SK-N-SH (cell line): ENCODE results near the gene CAMK4. TPM values are rescaled to one million over a fixed set of nuclear protein-coding genes. Genes with fewer than 3 reads are reported as not detected.

Experiments
- CTCF ChIA-PET: fragments of 300-600, 350-600 bp; formaldehyde crosslinking; extraction: SDS; loops from one replicate; lab custom pipeline; 2021; lab: Yijun Ruan, JAX
- POLR2A ChIA-PET: fragments of 350-600 bp; sonication (Branson Sonifier 250); formaldehyde crosslinking; extraction: SDS; loops from one replicate; lab custom pipeline; 2020; ENCODE audit warnings: antibody characterized with exemption, inconsistent platforms; lab: Yijun Ruan, JAX
- DNase-seq: peaks from one replicate; pipeline ENCODE4 v3.0.0; 2012
- H2AFZ ChIP-seq: fragments of 200-600 bp; sonication (generic); 2 replicates; pipeline ENCODE4 v1.8.1; 2016; ENCODE audit warnings: antibody characterized with exemption, mild to moderate bottlenecking, low read depth
- H3F3A ChIP-seq: fragments of 200-600 bp; sonication (generic); replicated peaks from 2 replicates; pipeline ENCODE3; 2016; ENCODE audit warnings: antibody characterized with exemption, mild to moderate bottlenecking; ENCODE audit not compliant: insufficient read depth
- H3K27ac ChIP-seq, 2 experiments: fragments of 200-500 bp in 1 of 2; fragments of 200-600 bp in 1 of 2; sonication (Bioruptor generic) in 1 of 2; sonication (generic), shearing (Covaris generic) in 1 of 2; 2 replicates each; pipeline versions ENCODE4 v1.5.1 to v1.6.1; 2014 to 2016; ENCODE audit warnings: low read depth in 2 of 2, inconsistent platforms in 1 of 2, low read length in 1 of 2, mild to moderate bottlenecking in 1 of 2, mixed read lengths in 1 of 2
- H3K27me3 ChIP-seq: fragments of 200-600 bp; sonication (generic), shearing (Covaris generic); 2 replicates; pipeline ENCODE4 v1.6.1; 2016; ENCODE audit warnings: mixed run types; ENCODE audit not compliant: insufficient read depth
- H3K36me3 ChIP-seq, 2 experiments: fragments of 200-500 bp in 1 of 2; fragments of 200-600 bp in 1 of 2; sonication (Bioruptor generic) in 1 of 2; sonication (generic) in 1 of 2; replicated peaks in 1 of 2; 2 replicates each; pipeline versions ENCODE3 to v1.5.1; 2014 to 2016; ENCODE audit warnings: low read length in 1 of 2, mild to moderate bottlenecking in 1 of 2; ENCODE audit not compliant: insufficient read depth in 2 of 2, control insufficient read depth in 1 of 2
- H3K4me1 ChIP-seq, 2 experiments: fragments of 200-500 bp in 1 of 2; fragments of 200-600 bp in 1 of 2; sonication (Bioruptor generic) in 1 of 2; sonication (generic), shearing (Covaris generic) in 1 of 2; 2 replicates each; pipeline versions ENCODE4 v1.5.1 to v1.6.1; 2014 to 2016; ENCODE audit warnings: low read depth in 1 of 2, low read length in 1 of 2, mixed run types in 1 of 2; ENCODE audit not compliant: insufficient read depth in 2 of 2, control insufficient read depth in 1 of 2
- H3K4me2 ChIP-seq: fragments of 200-600 bp; sonication (generic), shearing (Covaris generic); 2 replicates; pipeline ENCODE4 v1.6.1; 2017; ENCODE audit warnings: mixed run types
- H3K4me3 ChIP-seq, 2 experiments: fragments of 200-500 bp in 1 of 2; fragments of 200-600 bp in 1 of 2; sonication (Bioruptor generic) in 1 of 2; sonication (generic), shearing (Covaris generic) in 1 of 2; 2 replicates each; pipeline versions ENCODE4 v1.5.1 to v1.8.1; 2014 to 2016; ENCODE audit warnings: low read depth in 2 of 2, inconsistent platforms in 1 of 2, low read length in 1 of 2, mild to moderate bottlenecking in 1 of 2, mixed read lengths in 1 of 2, moderate library complexity in 1 of 2
- H3K79me2 ChIP-seq: fragments of 200-600 bp; sonication (generic); 2 replicates; pipeline ENCODE4 v1.8.1; 2017; ENCODE audit warnings: mild to moderate bottlenecking; ENCODE audit not compliant: insufficient read depth
- H3K9ac ChIP-seq: fragments of 200-600 bp; sonication (generic); 2 replicates; pipeline ENCODE4 v1.6.1; 2017; ENCODE audit warnings: mixed run types
- H3K9me2 ChIP-seq: fragments of 200-600 bp; sonication (generic); 2 replicates; pipeline ENCODE4 v1.6.1; 2017; ENCODE audit warnings: mixed run types
- H3K9me3 ChIP-seq: fragments of 200-600 bp; sonication (generic); 2 replicates; pipeline ENCODE4 v1.6.1; 2017; ENCODE audit warnings: mixed run types, mild to moderate bottlenecking, moderate library complexity
- H4K20me1 ChIP-seq: fragments of 200-600 bp; sonication (generic); 2 replicates; pipeline ENCODE4 v1.6.1; 2017; ENCODE audit warnings: mild to moderate bottlenecking, mixed run types; ENCODE audit not compliant: insufficient read depth
- CTCF ChIP-seq: fragments of 200-600 bp; sonication (generic); IDR thresholded peaks from 2 replicates; pipeline ENCODE4 v1.6.1; 2017; ENCODE audit warnings: antibody characterized with exemption, mild to moderate bottlenecking, moderate library complexity
- EP300 ChIP-seq, 2 experiments: IDR thresholded peaks; 2 replicates each; pipeline versions ENCODE4 v1.4.0 to v1.6.1; 2012; ENCODE audit warnings: borderline replicate concordance in 1 of 2, low read depth in 1 of 2, low read length in 1 of 2
- FOSL2 ChIP-seq: IDR thresholded peaks from 2 replicates; pipeline ENCODE4 v1.4.0; 2012; ENCODE audit warnings: low read depth, mild to moderate bottlenecking, moderate library complexity, borderline replicate concordance
- FOXJ3 ChIP-seq: sonication (generic); formaldehyde crosslinking; IDR thresholded peaks from 2 replicates; pipeline ENCODE4 v1.5.1; 2020; ENCODE audit warnings: mild to moderate bottlenecking, missing genetic modification reagents
- GABPA ChIP-seq: IDR thresholded peaks from 2 replicates; pipeline ENCODE4 v1.4.0; 2012; ENCODE audit warnings: low read depth, mild to moderate bottlenecking
- GATA2 ChIP-seq: sonication (generic); formaldehyde crosslinking; IDR thresholded peaks from 2 replicates; pipeline ENCODE4 v1.5.0; 2020; ENCODE audit warnings: mild to moderate bottlenecking, missing genetic modification reagents
- MXI1 ChIP-seq: IDR thresholded peaks from 2 replicates; pipeline ENCODE4 v1.6.1; 2012; ENCODE audit warnings: mild to moderate bottlenecking, low read depth, low read length, improper control_type of control experiment
- NFIC ChIP-seq: IDR thresholded peaks from 2 replicates; pipeline ENCODE4 v1.4.0; 2012; ENCODE audit warnings: borderline replicate concordance
- RXRA ChIP-seq: IDR thresholded peaks from 2 replicates; pipeline ENCODE4 v1.4.0; 2012; ENCODE audit warnings: low read depth, mild to moderate bottlenecking, borderline replicate concordance
- SIN3A ChIP-seq: IDR thresholded peaks from 2 replicates; pipeline ENCODE4 v1.6.1; 2012; ENCODE audit warnings: low read depth, mild to moderate bottlenecking, low read length, moderate library complexity, borderline replicate concordance
- TEAD4 ChIP-seq: IDR thresholded peaks from 2 replicates; pipeline ENCODE4 v1.4.0; 2012; ENCODE audit warnings: mild to moderate bottlenecking, borderline replicate concordance; ENCODE audit not compliant: insufficient read depth
- ZBTB33 ChIP-seq: IDR thresholded peaks from 2 replicates; pipeline ENCODE4 v1.4.0; 2012; ENCODE audit warnings: low read depth, borderline replicate concordance
- WGBS: methylation state at CpG from one replicate; pipeline ENCODE4 v1.1.6; 2017; ENCODE audit warnings: low lambda C conversion rate; 5-methylcytosine and 5-hydroxymethylcytosine counted together
- polyA plus RNA-seq, 3 experiments: library from polyadenylated mRNA; depleted of rRNA; stranded (reverse); fragments of >200 nt; gene quantifications; 2 replicates each; pipeline ENCODE4 v1.2.3, GENCODE V29; 2012
- TF ChIP-seq, protein P1 (sequence below): IDR thresholded peaks from 2 replicates; pipeline ENCODE4; 2012
- TF ChIP-seq, protein P2 (sequence below): fragments of 150-350 bp; IDR thresholded peaks from 2 replicates; pipeline ENCODE4 v1.6.1; 2016; ENCODE audit warnings: mild to moderate bottlenecking, low read depth, low read length
- TF ChIP-seq, protein P3 (sequence below): IDR thresholded peaks from 2 replicates; pipeline ENCODE4 v1.6.1; 2012; ENCODE audit warnings: mild to moderate bottlenecking, low read depth, low read length, moderate library complexity
- TF ChIP-seq, protein P4 (sequence below): IDR thresholded peaks from 2 replicates; pipeline ENCODE4 v1.4.0; 2012; ENCODE audit warnings: low read depth

CAMK4 gene
- polyA plus RNA-seq, 1 of the 3 experiments (the other 2 are of a cell fraction), result 4.1 TPM

- Histone ChIP-seq H3K4me1 (peaks cover 3 to 5% of the 10 kb centered on the region in 2 experiments; a peak in 3 of 4 replicates), H3K36me3 (no peaks in the 10 kb centered on the region), H4K20me1 (no peaks in the 10 kb centered on the region; the same call in 1 of the 2 replicates), H3K4me2 (peak overlapping the region; percentile 83), H3K9me2 (no peaks in the 10 kb centered on the region), H3K4me3 (peak overlapping the region; percentile 92 to 98), H3F3A (peaks cover 13% of the 10 kb centered on the region), H3K27me3 (no peaks in the 10 kb centered on the region), H2AFZ (peak overlapping the region; percentile 89), H3K9ac (peak overlapping the region; percentile 74), H3K27ac (peak overlapping the region; percentile 81 to 90), H3K79me2 (peaks cover 33% of the 10 kb centered on the region), H3K9me3 (no peaks in the 10 kb centered on the region)
- ChIA-PET CTCF (interaction anchor here (1.0 to 4.0 kb wide), 5 partner anchors 19 to 217 kb away, joined by 3 to 20 read pairs (median 5); no protein-coding TSS in a partner anchor), POLR2A (interaction anchor here (1.0 to 1.4 kb wide), 2 partner anchors 16 to 44 kb away, joined by 3 to 5 read pairs; no protein-coding TSS in a partner anchor)
- WGBS, result 32% methylated on average over 6 of the region's 6 CpGs
- TF ChIP-seq, protein P1, sequence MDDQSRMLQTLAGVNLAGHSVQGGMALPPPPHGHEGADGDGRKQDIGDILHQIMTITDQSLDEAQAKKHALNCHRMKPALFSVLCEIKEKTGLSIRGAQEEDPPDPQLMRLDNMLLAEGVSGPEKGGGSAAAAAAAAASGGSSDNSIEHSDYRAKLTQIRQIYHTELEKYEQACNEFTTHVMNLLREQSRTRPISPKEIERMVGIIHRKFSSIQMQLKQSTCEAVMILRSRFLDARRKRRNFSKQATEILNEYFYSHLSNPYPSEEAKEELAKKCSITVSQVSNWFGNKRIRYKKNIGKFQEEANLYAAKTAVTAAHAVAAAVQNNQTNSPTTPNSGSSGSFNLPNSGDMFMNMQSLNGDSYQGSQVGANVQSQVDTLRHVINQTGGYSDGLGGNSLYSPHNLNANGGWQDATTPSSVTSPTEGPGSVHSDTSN, result no peak
- TF ChIP-seq, protein P2, sequence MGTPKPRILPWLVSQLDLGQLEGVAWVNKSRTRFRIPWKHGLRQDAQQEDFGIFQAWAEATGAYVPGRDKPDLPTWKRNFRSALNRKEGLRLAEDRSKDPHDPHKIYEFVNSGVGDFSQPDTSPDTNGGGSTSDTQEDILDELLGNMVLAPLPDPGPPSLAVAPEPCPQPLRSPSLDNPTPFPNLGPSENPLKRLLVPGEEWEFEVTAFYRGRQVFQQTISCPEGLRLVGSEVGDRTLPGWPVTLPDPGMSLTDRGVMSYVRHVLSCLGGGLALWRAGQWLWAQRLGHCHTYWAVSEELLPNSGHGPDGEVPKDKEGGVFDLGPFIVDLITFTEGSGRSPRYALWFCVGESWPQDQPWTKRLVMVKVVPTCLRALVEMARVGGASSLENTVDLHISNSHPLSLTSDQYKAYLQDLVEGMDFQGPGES, result no peak
- no peak for TF ChIP-seq TEAD4
- no peak for TF ChIP-seq GABPA
- TF ChIP-seq MXI1, result no peak
- no peak for TF ChIP-seq FOXJ3 (CRISPR knock-in tag)
- no peak for TF ChIP-seq FOSL2
- TF ChIP-seq, protein P3, sequence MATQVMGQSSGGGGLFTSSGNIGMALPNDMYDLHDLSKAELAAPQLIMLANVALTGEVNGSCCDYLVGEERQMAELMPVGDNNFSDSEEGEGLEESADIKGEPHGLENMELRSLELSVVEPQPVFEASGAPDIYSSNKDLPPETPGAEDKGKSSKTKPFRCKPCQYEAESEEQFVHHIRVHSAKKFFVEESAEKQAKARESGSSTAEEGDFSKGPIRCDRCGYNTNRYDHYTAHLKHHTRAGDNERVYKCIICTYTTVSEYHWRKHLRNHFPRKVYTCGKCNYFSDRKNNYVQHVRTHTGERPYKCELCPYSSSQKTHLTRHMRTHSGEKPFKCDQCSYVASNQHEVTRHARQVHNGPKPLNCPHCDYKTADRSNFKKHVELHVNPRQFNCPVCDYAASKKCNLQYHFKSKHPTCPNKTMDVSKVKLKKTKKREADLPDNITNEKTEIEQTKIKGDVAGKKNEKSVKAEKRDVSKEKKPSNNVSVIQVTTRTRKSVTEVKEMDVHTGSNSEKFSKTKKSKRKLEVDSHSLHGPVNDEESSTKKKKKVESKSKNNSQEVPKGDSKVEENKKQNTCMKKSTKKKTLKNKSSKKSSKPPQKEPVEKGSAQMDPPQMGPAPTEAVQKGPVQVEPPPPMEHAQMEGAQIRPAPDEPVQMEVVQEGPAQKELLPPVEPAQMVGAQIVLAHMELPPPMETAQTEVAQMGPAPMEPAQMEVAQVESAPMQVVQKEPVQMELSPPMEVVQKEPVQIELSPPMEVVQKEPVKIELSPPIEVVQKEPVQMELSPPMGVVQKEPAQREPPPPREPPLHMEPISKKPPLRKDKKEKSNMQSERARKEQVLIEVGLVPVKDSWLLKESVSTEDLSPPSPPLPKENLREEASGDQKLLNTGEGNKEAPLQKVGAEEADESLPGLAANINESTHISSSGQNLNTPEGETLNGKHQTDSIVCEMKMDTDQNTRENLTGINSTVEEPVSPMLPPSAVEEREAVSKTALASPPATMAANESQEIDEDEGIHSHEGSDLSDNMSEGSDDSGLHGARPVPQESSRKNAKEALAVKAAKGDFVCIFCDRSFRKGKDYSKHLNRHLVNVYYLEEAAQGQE, result no peak
- TF ChIP-seq GATA2 (CRISPR knock-in tag), result no peak
- TF ChIP-seq NFIC, result no peak
- TF ChIP-seq EP300 (IDR thresholded peaks at IDR 0.05; ENCODE audit: borderline replicate concordance in 1 of 2, low read depth in 1 of 2, low read length in 1 of 2), result no peak
- TF ChIP-seq, protein P4, sequence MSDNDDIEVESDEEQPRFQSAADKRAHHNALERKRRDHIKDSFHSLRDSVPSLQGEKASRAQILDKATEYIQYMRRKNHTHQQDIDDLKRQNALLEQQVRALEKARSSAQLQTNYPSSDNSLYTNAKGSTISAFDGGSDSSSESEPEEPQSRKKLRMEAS, result no peak
- no peak for TF ChIP-seq CTCF
- TF ChIP-seq RXRA, result no peak
- no peak for TF ChIP-seq SIN3A
- no peak for TF ChIP-seq ZBTB33
- DNase-seq, result peak; percentile 11
Measured at GRCh38 chr5:111513131-111513520, 288.9 kb downstream of the CAMK4 start.
